Neural cell (in vitro differentiated cells): ENCODE data around the gene DEGS2.

ENCODE experiments used
- CTCF ChIP-seq: fragments of 450-650 bp; IDR thresholded peaks from 2 replicates; pipeline ENCODE4 v1.5.1; 2014; ENCODE audit warnings: antibody characterized with exemption, mild to moderate bottlenecking, moderate library complexity; ENCODE audit not compliant: poor library complexity, severe bottlenecking
- EP300 ChIP-seq: fragments of 450-650 bp; conservative IDR thresholded peaks from 2 replicates; pipeline ENCODE4 v1.6.1; 2014; ENCODE audit warnings: antibody characterized with exemption, mild to moderate bottlenecking, moderate library complexity; ENCODE audit not compliant: poor library complexity, severe bottlenecking
- EZH2 ChIP-seq: fragments of 200-600, 300-800 bp; shearing (Covaris generic), sonication (generic); IDR thresholded peaks from 2 replicates; pipeline ENCODE4 v1.6.1; 2014; ENCODE audit warnings: antibody characterized with exemption, low read length, borderline replicate concordance, mild to moderate bottlenecking; ENCODE audit not compliant: insufficient read depth, poor library complexity, severe bottlenecking
- REST ChIP-seq: IDR thresholded peaks from 2 replicates; pipeline ENCODE4 v1.6.1; 2012; ENCODE audit warnings: borderline replicate concordance

- TF ChIP-seq EZH2 (no peak), CTCF (no peak), EP300 (no peak), REST (no peak)
These were observed 34.2 kb upstream of the DEGS2 start for GRCh38 chr14:100193417-100194357.
